ENCODE measurements around the gene OR6B1. TPM values are rescaled to one million over a fixed set of nuclear protein-coding genes. Genes with fewer than 3 reads are reported as not detected.

Gene OR6B1
- total RNA-seq, 4 donors from 2014 or later = not detected

DNA sequence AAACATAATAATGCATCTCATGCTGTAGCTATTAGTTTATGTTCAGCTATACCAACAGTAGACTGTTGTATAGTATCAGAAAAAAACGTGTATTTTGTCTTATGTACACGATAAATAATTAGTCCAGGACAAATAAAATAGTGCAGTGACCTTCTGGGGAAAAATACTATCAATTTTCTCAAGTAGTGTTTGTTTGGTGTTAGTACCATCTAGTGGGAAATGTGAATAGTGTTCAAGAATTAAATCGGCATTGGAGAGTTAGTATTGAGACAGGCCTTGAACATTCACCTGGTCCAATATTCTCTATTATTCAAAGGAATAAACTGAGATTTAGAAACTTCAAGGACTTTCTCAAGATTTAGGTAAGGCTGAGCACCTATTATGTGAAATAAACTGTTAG is 26.9 kb downstream of the OR6B1 start:
- Histone ChIP-seq H3K27ac (no peak overlapping the region), H3K4me3 (no peak overlapping the region), H3K36me3 (no peaks in the 10 kb centered on the region), H3K27me3 (no peaks in the 10 kb centered on the region), H3K9me3 (no peaks in the 10 kb centered on the region), H3K4me1 (no peaks in the 10 kb centered on the region)
- no peak for DNase-seq
- TF ChIP-seq POLR2AphosphoS5 (IDR thresholded peaks at IDR 0.05) = no peak
- TF ChIP-seq, protein P1, sequence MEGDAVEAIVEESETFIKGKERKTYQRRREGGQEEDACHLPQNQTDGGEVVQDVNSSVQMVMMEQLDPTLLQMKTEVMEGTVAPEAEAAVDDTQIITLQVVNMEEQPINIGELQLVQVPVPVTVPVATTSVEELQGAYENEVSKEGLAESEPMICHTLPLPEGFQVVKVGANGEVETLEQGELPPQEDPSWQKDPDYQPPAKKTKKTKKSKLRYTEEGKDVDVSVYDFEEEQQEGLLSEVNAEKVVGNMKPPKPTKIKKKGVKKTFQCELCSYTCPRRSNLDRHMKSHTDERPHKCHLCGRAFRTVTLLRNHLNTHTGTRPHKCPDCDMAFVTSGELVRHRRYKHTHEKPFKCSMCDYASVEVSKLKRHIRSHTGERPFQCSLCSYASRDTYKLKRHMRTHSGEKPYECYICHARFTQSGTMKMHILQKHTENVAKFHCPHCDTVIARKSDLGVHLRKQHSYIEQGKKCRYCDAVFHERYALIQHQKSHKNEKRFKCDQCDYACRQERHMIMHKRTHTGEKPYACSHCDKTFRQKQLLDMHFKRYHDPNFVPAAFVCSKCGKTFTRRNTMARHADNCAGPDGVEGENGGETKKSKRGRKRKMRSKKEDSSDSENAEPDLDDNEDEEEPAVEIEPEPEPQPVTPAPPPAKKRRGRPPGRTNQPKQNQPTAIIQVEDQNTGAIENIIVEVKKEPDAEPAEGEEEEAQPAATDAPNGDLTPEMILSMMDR (IDR thresholded peaks at IDR 0.05) = peak; percentile 31 to 40 (median 38)
- 7 to 13% methylated on average over 3 of the region's 3 CpGs for WGBS, 2 donors (ENCODE audit: low coverage in 1 of 2)
- intact Hi-C loops (cut with DNase I; ENCODE audit: low total_unique reads) = no loop called here
- in situ Hi-C loops (cut with MboI; ENCODE audit: low pct_ligation_motif_present in 1 of 4, low pct_unique_long_range_greater_than_20kb in 1 of 4, low sequenced_read_pairs in 3 of 4) = no loop called here

DNA sequence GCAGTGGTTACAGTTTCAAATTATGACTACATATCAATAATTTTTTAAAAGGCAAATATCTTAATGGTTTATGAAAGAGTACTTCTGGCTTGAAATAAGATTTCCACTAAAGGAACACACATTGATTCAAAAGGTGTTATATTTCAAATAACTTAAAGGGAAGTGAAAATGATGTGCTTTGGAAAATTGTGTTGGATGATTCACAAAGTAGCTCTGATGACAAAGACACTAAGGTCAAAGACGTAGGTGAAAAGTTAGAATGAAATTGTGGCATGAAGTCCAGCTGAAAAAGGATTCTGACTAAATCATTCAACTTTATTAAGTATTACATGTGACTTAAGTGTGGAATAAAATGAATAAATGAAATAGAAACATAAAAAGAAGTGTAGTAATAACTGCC is 27.9 kb downstream of the OR6B1 start:
- Histone ChIP-seq H3K9me3 (no peaks in the 10 kb centered on the region), H3K27ac (no peak overlapping the region), H3K4me3 (no peak overlapping the region), H3K27me3 (no peaks in the 10 kb centered on the region), H3K36me3 (no peaks in the 10 kb centered on the region), H3K4me1 (no peaks in the 10 kb centered on the region)
- intact Hi-C loops (cut with DNase I; ENCODE audit: low total_unique reads) = no loop called here
- no peak for DNase-seq
- 58 to 74% methylated on average over 1 of the region's 1 CpG for WGBS, 2 donors (ENCODE audit: low coverage in 1 of 2)
- in situ Hi-C loops (cut with MboI; ENCODE audit: low pct_ligation_motif_present in 1 of 4, low pct_unique_long_range_greater_than_20kb in 1 of 4, low sequenced_read_pairs in 3 of 4) = no loop called here
- TF ChIP-seq POLR2AphosphoS5 (IDR thresholded peaks at IDR 0.05) = no peak
- TF ChIP-seq POLR2A (IDR thresholded peaks at IDR 0.05) = no peak
- TF ChIP-seq, protein P1 (IDR thresholded peaks at IDR 0.05) = no peak
- no peak for TF ChIP-seq EP300 (IDR thresholded peaks at IDR 0.05; ENCODE audit: low read depth)

DNA sequence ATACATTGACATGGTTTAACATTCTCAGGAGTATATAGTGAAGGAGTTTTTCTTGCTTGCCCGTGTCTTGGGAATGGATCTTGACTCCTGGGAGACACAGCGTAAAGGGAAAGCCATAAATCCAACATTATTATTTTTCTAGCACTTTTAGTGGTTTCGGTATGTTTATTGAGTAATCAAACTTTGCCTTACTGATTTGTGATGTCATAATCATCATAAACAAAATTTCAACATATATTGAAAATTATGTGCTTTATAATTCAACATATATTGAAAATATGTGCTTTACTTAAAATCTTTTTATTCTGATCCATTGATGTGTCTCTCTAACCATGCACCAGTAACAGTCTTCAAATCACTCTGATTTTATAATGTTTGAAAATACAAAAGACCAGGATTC is 28.4 kb downstream of the OR6B1 start:
- H3K4me3 ChIP-seq = no peak overlapping the region
- H3K4me1 ChIP-seq = no peaks in the 10 kb centered on the region
- no peak for DNase-seq
- no peaks in the 10 kb centered on the region for H3K36me3 ChIP-seq
- intact Hi-C loops (cut with DNase I; ENCODE audit: low total_unique reads) = no loop called here
- no peak overlapping the region for H3K27ac ChIP-seq
- no peak for TF ChIP-seq EP300 (IDR thresholded peaks at IDR 0.05; ENCODE audit: low read depth)
- TF ChIP-seq, protein P1 (IDR thresholded peaks at IDR 0.05) = no peak
- no peak for TF ChIP-seq POLR2AphosphoS5 (IDR thresholded peaks at IDR 0.05)
- no peak for TF ChIP-seq POLR2A (IDR thresholded peaks at IDR 0.05)
- 64 to 83% methylated on average over 3 of the region's 3 CpGs for WGBS, 2 donors (ENCODE audit: low coverage in 1 of 2)
- no peaks in the 10 kb centered on the region for H3K27me3 ChIP-seq
- no peaks in the 10 kb centered on the region for H3K9me3 ChIP-seq
- in situ Hi-C loops (cut with MboI; ENCODE audit: low pct_ligation_motif_present in 1 of 4, low pct_unique_long_range_greater_than_20kb in 1 of 4, low sequenced_read_pairs in 3 of 4) = no loop called here

DNA sequence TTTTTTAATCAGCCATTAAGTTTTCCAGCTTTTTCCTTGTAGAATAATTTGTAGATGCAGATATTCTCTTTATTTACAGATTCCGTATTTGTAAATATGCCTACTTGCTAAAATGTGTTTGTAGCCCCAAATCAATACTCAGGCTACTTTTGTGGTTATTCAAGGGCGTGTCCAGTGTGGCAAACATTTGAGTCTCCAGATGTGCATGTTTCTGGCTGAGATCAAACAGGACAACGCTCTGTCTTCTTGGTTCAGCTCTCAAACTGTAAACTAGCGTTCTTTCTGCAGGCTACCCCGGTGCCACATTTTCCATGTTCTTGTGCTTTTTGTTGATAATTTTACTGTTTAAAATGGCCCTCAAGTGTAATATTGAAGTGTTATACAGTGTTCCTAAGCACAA is 32.4 kb downstream of the OR6B1 start:
- no peak overlapping the region for H3K4me3 ChIP-seq
- TF ChIP-seq EP300 (IDR thresholded peaks at IDR 0.05; ENCODE audit: low read depth) (no peak), POLR2A (IDR thresholded peaks at IDR 0.05) (no peak), POLR2AphosphoS5 (IDR thresholded peaks at IDR 0.05) (no peak)
- TF ChIP-seq, protein P1 (IDR thresholded peaks at IDR 0.05) = no peak
- in situ Hi-C loops (cut with MboI; ENCODE audit: low pct_ligation_motif_present in 1 of 4, low pct_unique_long_range_greater_than_20kb in 1 of 4, low sequenced_read_pairs in 3 of 4) = no loop called here
- no peaks in the 10 kb centered on the region for H3K27me3 ChIP-seq
- WGBS, 2 donors (ENCODE audit: low coverage in 1 of 2) = 73 to 84% methylated on average over 5 of the region's 5 CpGs
- intact Hi-C loops (cut with DNase I; ENCODE audit: low total_unique reads) = no loop called here
- no peaks in the 10 kb centered on the region for H3K4me1 ChIP-seq
- no peak for DNase-seq
- no peaks in the 10 kb centered on the region for H3K9me3 ChIP-seq
- no peaks in the 10 kb centered on the region for H3K36me3 ChIP-seq
- no peak overlapping the region for H3K27ac ChIP-seq
